ENCODE results near the gene CHRNE. TPM values are rescaled to one million over a fixed set of nuclear protein-coding genes. Genes with fewer than 3 reads are reported as not detected.

CHRNE gene
- total and polyA plus RNA-seq, 2 of the 8 experiments (the other 6 are each of a cell fraction or from before 2014, with no cell fraction given), result 0.15 to 0.33 TPM

DNA sequence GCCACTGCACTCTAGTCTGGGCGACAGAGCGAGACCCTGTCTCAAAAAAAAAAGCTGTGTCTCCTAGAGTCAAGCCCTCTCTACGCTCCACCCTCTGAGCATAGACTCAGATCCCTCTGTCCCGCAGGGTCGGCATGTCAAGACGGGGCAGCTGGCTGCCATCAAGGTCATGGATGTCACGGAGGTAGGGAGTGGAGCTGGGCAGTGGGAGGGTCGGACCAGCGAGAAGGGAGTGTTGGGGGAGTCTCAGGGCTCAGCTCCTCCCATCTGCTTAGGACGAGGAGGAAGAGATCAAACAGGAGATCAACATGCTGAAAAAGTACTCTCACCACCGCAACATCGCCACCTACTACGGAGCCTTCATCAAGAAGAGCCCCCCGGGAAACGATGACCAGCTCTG lies 22.0 kb downstream of the CHRNE start (continued):
- TF ChIP-seq, protein P1, sequence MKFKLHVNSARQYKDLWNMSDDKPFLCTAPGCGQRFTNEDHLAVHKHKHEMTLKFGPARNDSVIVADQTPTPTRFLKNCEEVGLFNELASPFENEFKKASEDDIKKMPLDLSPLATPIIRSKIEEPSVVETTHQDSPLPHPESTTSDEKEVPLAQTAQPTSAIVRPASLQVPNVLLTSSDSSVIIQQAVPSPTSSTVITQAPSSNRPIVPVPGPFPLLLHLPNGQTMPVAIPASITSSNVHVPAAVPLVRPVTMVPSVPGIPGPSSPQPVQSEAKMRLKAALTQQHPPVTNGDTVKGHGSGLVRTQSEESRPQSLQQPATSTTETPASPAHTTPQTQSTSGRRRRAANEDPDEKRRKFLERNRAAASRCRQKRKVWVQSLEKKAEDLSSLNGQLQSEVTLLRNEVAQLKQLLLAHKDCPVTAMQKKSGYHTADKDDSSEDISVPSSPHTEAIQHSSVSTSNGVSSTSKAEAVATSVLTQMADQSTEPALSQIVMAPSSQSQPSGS (IDR thresholded peaks at IDR 0.05; ENCODE audit: low read length), result no peak
- TF ChIP-seq CBX8 (IDR thresholded peaks at IDR 0.05; ENCODE audit: borderline replicate concordance, low read depth, low read length), result no peak
- no peak for TF ChIP-seq RXRA (IDR thresholded peaks at IDR 0.05; ENCODE audit: insufficient read depth, low read depth, low read length)
- TF ChIP-seq SIX5 (IDR thresholded peaks at IDR 0.05; ENCODE audit: low read depth, low read length), result no peak
- TF ChIP-seq KDM4A (IDR thresholded peaks at IDR 0.05; ENCODE audit: low read depth, low read length, severe bottlenecking), result no peak
- TF ChIP-seq CHD1 (IDR thresholded peaks at IDR 0.05; ENCODE audit: low read depth, low read length), result no peak
- no peak for TF ChIP-seq EGR1 (IDR thresholded peaks at IDR 0.05; ENCODE audit: borderline replicate concordance, low read depth, low read length)

Data from H1 (cell line).